Aorta (tissue), 5 donors: ENCODE results near the gene CPS1. TPM values are rescaled to one million over a fixed set of nuclear protein-coding genes. Genes with fewer than 3 reads are reported as not detected.

Source experiments
- ATAC-seq: fragments of 200-7000 bp; cut with Tn5 transposase; one replicate; pipeline ENCODE4 v1.9.1; 2022; ENCODE audit warnings: moderate library complexity; ENCODE audit not compliant: low FRiP score
- DNase-seq, 2 donors: peaks; one replicate each; pipeline ENCODE4 v3.0.0-alpha.2; 2020
- H3K27ac ChIP-seq, 2 donors: one replicate each; pipeline ENCODE4 v1.5.1; 2013; ENCODE audit warnings: low read length in 2 of 2, mild to moderate bottlenecking in 2 of 2, moderate library complexity in 2 of 2, control low read depth in 1 of 2, inconsistent platforms in 1 of 2, low read depth in 1 of 2
- H3K27me3 ChIP-seq, 2 donors: one replicate each; pipeline ENCODE4 v1.6.1; 2013; ENCODE audit warnings: control low read depth in 1 of 2, low read length in 1 of 2, mild to moderate bottlenecking in 1 of 2, moderate library complexity in 1 of 2; ENCODE audit not compliant: insufficient read depth in 2 of 2, control insufficient read depth in 1 of 2
- H3K36me3 ChIP-seq, 2 donors: one replicate each; pipeline ENCODE4 v1.6.1; 2013; ENCODE audit warnings: control low read depth in 1 of 2, low read length in 1 of 2, mild to moderate bottlenecking in 1 of 2; ENCODE audit not compliant: insufficient read depth in 2 of 2, control insufficient read depth in 1 of 2
- H3K4me1 ChIP-seq, 2 donors: one replicate each; pipeline ENCODE4 v1.6.1; 2013; ENCODE audit warnings: low read length in 2 of 2, control low read depth in 1 of 2, mild to moderate bottlenecking in 1 of 2, moderate library complexity in 1 of 2; ENCODE audit not compliant: insufficient read depth in 2 of 2, control insufficient read depth in 1 of 2
- H3K4me3 ChIP-seq, 2 donors: one replicate each; pipeline ENCODE4 v1.5.1; 2013; ENCODE audit warnings: low read length in 2 of 2, control low read depth in 1 of 2, mild to moderate bottlenecking in 1 of 2
- H3K9me3 ChIP-seq: one replicate; pipeline ENCODE4 v1.6.1; 2013; ENCODE audit warnings: mild to moderate bottlenecking, low read length; ENCODE audit not compliant: control insufficient read depth
- WGBS, 2 donors: extraction: QIAGEN DNeasy Blood & Tissue Kit; methylation state at CpG; one replicate each; pipeline ENCODE4 v1.1.7; 2013; 5-methylcytosine and 5-hydroxymethylcytosine counted together
- intact Hi-C, 2 donors: fragments of 100-400 bp; cut with DNase I; formaldehyde crosslinking; loops; one replicate each; pipeline versions ENCODE4 v1.14.2 to v1.15.0; 2022
- polyA plus RNA-seq, 2 donors: library from polyadenylated mRNA; stranded (reverse); fragments of 200-250 nt; gene quantifications; one replicate each; pipeline ENCODE4 v1.2.3, GENCODE V29; 2013
- total RNA-seq, 2 donors: library from RNA; stranded (reverse); fragmentation: NEBNext Ultra II Directional; extraction: Animal tissue kit (Norgen Biotek cat#: 25700); gene quantifications; one replicate each; pipeline ENCODE4 v1.2.1, GENCODE V29; 2021
- donor health status: healthy with polysubstance abuse.
- donor health status: Bipolar disorder and iron deficiency.
- donor health status: DM: no; HTN: no; CAD: no.
- donor health status: DM: no; HTN: no; CAD: no.
- donor health status: DM: yes; HTN: yes; CAD: no.

The CPS1 gene
- total and polyA plus RNA-seq, 4 donors: 3.2 to 9.0 (median 4.3) TPM

- H3K4me3 ChIP-seq: no peak overlapping the region
- H3K27me3 ChIP-seq: no peaks in the 10 kb centered on the region
- WGBS, 2 donors: 54 to 60% methylated on average over 3 of the region's 3 CpGs
- no peaks in the 10 kb centered on the region for H3K4me1 ChIP-seq
- no peak for DNase-seq
- no peak for ATAC-seq
- H3K9me3 ChIP-seq: no peaks in the 10 kb centered on the region
- H3K36me3 ChIP-seq: no peaks in the 10 kb centered on the region
- intact Hi-C loops: no loop called here
- no peak overlapping the region for H3K27ac ChIP-seq
These were observed 15.0 kb upstream of the CPS1 start for GRCh38 chr2:210541290-210541902.

GRCh38 chr2:210544007-210544590 lies 12.3 kb upstream of the CPS1 start:
- intact Hi-C loops: no loop called here
- DNase-seq (no peak), ATAC-seq (no peak)
- Histone ChIP-seq H3K9me3 (no peaks in the 10 kb centered on the region), H3K27ac (no peak overlapping the region), H3K36me3 (no peaks in the 10 kb centered on the region), H3K4me1 (no peaks in the 10 kb centered on the region), H3K27me3 (no peaks in the 10 kb centered on the region), H3K4me3 (no peak overlapping the region)
- 92 to 96% methylated on average over 3 of the region's 3 CpGs for whole genome bisulfite sequencing, 2 donors

GRCh38 chr2:210544831-210545230 lies 11.6 kb upstream of the CPS1 start:
- Histone ChIP-seq H3K27me3 (no peaks in the 10 kb centered on the region), H3K36me3 (no peaks in the 10 kb centered on the region), H3K4me3 (no peak overlapping the region), H3K27ac (no peak overlapping the region), H3K9me3 (no peaks in the 10 kb centered on the region), H3K4me1 (no peaks in the 10 kb centered on the region)
- 59 to 64% methylated on average over 4 of the region's 4 CpGs for WGBS, 2 donors
- ATAC-seq (no peak), DNase-seq (no peak)
- intact Hi-C loops: no loop called here

- intact Hi-C loops: no loop called here
- H3K27me3 ChIP-seq: no peaks in the 10 kb centered on the region
- no peak overlapping the region for H3K4me3 ChIP-seq
- no peaks in the 10 kb centered on the region for H3K4me1 ChIP-seq
- H3K27ac ChIP-seq: no peak overlapping the region
- no peaks in the 10 kb centered on the region for H3K9me3 ChIP-seq
- WGBS, 2 donors: 21 to 24% methylated on average over 5 of the region's 5 CpGs
- DNase-seq (peak in 1 of 2 donors; percentile 47), ATAC-seq (no peak)
- no peaks in the 10 kb centered on the region for H3K36me3 ChIP-seq
These were observed 9.8 kb upstream of the CPS1 start for GRCh38 chr2:210546424-210547208.

- no peaks in the 10 kb centered on the region for H3K27me3 ChIP-seq
- DNase-seq: no peak
- ATAC-seq: no peak
- no peaks in the 10 kb centered on the region for H3K36me3 ChIP-seq
- WGBS, 2 donors: 58 to 77% methylated on average over 2 of the region's 2 CpGs
- H3K4me1 ChIP-seq: no peaks in the 10 kb centered on the region
- no peak overlapping the region for H3K27ac ChIP-seq
- intact Hi-C loops: no loop called here
- H3K9me3 ChIP-seq: no peaks in the 10 kb centered on the region
- no peak overlapping the region for H3K4me3 ChIP-seq
These were observed 8.4 kb upstream of the CPS1 start for GRCh38 chr2:210548031-210548430.

GRCh38 chr2:210548878-210549384 lies 7.5 kb upstream of the CPS1 start:
- no peak overlapping the region for H3K27ac ChIP-seq
- no peaks in the 10 kb centered on the region for H3K27me3 ChIP-seq
- no peaks in the 10 kb centered on the region for H3K36me3 ChIP-seq
- no peaks in the 10 kb centered on the region for H3K9me3 ChIP-seq
- DNase-seq (no peak), ATAC-seq (no peak)
- WGBS, 2 donors: 87 to 91% methylated on average over 8 of the region's 8 CpGs
- intact Hi-C loops: no loop called here
- no peaks in the 10 kb centered on the region for H3K4me1 ChIP-seq
- H3K4me3 ChIP-seq: no peak overlapping the region

- H3K9me3 ChIP-seq: no peaks in the 10 kb centered on the region
- no peak for ATAC-seq
- H3K4me1 ChIP-seq: no peaks in the 10 kb centered on the region
- H3K27ac ChIP-seq: no peak overlapping the region
- intact Hi-C loops: no loop called here
- no peaks in the 10 kb centered on the region for H3K27me3 ChIP-seq
- no peak overlapping the region for H3K4me3 ChIP-seq
- WGBS, 2 donors: 34 to 37% methylated on average over 2 of the region's 2 CpGs
- no peaks in the 10 kb centered on the region for H3K36me3 ChIP-seq
- no peak for DNase-seq
These were observed 5.4 kb upstream of the CPS1 start for GRCh38 chr2:210551001-210551400.

- Histone ChIP-seq H3K4me3 (no peak overlapping the region), H3K9me3 (no peaks in the 10 kb centered on the region), H3K4me1 (no peaks in the 10 kb centered on the region), H3K27me3 (no peaks in the 10 kb centered on the region), H3K27ac (no peak overlapping the region), H3K36me3 (no peaks in the 10 kb centered on the region)
- WGBS, 2 donors: 26 to 50% methylated on average over 1 of the region's 1 CpG
- intact Hi-C loops: no loop called here
- DNase-seq (no peak), ATAC-seq (no peak)
These were observed 3.0 kb upstream of the CPS1 start for GRCh38 chr2:210553373-210553772.

- H3K27me3 ChIP-seq: no peaks in the 10 kb centered on the region
- no peaks in the 10 kb centered on the region for H3K36me3 ChIP-seq
- no peaks in the 10 kb centered on the region for H3K9me3 ChIP-seq
- H3K4me1 ChIP-seq: no peaks in the 10 kb centered on the region
- no peak for ATAC-seq
- no peak for DNase-seq
- intact Hi-C loops: no loop called here
- H3K4me3 ChIP-seq: no peak overlapping the region
- H3K27ac ChIP-seq: no peak overlapping the region
These were observed 844 bp upstream of the CPS1 start for GRCh38 chr2:210555555-210555954.
